ENCODE measurements around the gene TBK1.
A peak's percentile ranks its signal among the peaks of the same experiment; 100 is the strongest.

The TBK1 gene

GRCh38 chr12:64451687-64452558, at the start of gene TBK1:
TSS of gene TBK1 (plus strand) at chr12:64452120. CDS start at chr12:64455871, 3,751 bp downstream.
- peak; percentile 43 for DNase-seq

GRCh38 chr12:64402181-64402580, 49.7 kb upstream of the TBK1 start:
- no peak for DNase-seq

- peak; percentile 57 for DNase-seq
Measured at GRCh38 chr12:64403707-64404469, 48.0 kb upstream of the TBK1 start, which contains the start of gene XPOT. TSS of gene XPOT (plus strand) at chr12:64404392. CDS start at chr12:64410036, 5,644 bp downstream.

- DNase-seq: no peak
Measured at GRCh38 chr12:64404470-64405256, 47.3 kb upstream of the TBK1 start.

- no peak for DNase-seq
Measured at GRCh38 chr12:64407342-64408223, 44.3 kb upstream of the TBK1 start.

GRCh38 chr12:64411427-64411826, 40.5 kb upstream of the TBK1 start:
- no peak for DNase-seq

GRCh38 chr12:64412459-64412858, 39.5 kb upstream of the TBK1 start:
- DNase-seq: no peak

GRCh38 chr12:64413884-64414283, 38.0 kb upstream of the TBK1 start:
- DNase-seq: no peak

GRCh38 chr12:64418209-64418608, 33.7 kb upstream of the TBK1 start:
- no peak for DNase-seq

- no peak for DNase-seq
Measured at GRCh38 chr12:64419696-64420095, 32.2 kb upstream of the TBK1 start.

GRCh38 chr12:64427988-64428387, 23.9 kb upstream of the TBK1 start:
- DNase-seq: no peak

- no peak for DNase-seq
Measured at GRCh38 chr12:64428956-64429355, 23.0 kb upstream of the TBK1 start.

- no peak for DNase-seq
Measured at GRCh38 chr12:64430886-64431285, 21.0 kb upstream of the TBK1 start.

- DNase-seq: no peak
Measured at GRCh38 chr12:64431791-64432190, 20.1 kb upstream of the TBK1 start.

GRCh38 chr12:64433915-64434314, 18.0 kb upstream of the TBK1 start:
- no peak for DNase-seq

GRCh38 chr12:64440100-64440499, 11.8 kb upstream of the TBK1 start:
- no peak for DNase-seq

- no peak for DNase-seq
Measured at GRCh38 chr12:64445490-64445889, 6.4 kb upstream of the TBK1 start.

- no peak for DNase-seq
Measured at GRCh38 chr12:64446295-64446694, 5.6 kb upstream of the TBK1 start.

- no peak for DNase-seq
Measured at GRCh38 chr12:64450057-64450640, 1.8 kb upstream of the TBK1 start.

- DNase-seq: no peak
Measured at GRCh38 chr12:64450711-64451486, 1.0 kb upstream of the TBK1 start.

All from NCI-H1417 treated with DMSO at 0.1 percent for 48 hours (cell line).